ENCODE measurements around the gene CDKAL1. TPM values are rescaled to one million over a fixed set of nuclear protein-coding genes. Genes with fewer than 3 reads are reported as not detected.

Gene CDKAL1
- total RNA-seq, 1 experiment from 2014 or later: 20.6 TPM

GRCh38 chr6:20642441-20642840, 108.2 kb downstream of the CDKAL1 start:
- no peaks in the 10 kb centered on the region for H3K27me3 Mint-ChIP-seq (ENCODE audit: low read depth)
- H3K4me3 Mint-ChIP-seq: no peak overlapping the region
- ChIA-PET CTCF (no interaction called here), POLR2A (no interaction called here)
- peaks cover 21% of the 10 kb centered on the region for H3K4me1 Mint-ChIP-seq
- H3K36me3 Mint-ChIP-seq: no peaks in the 10 kb centered on the region
- H3K9me3 Mint-ChIP-seq: no peaks in the 10 kb centered on the region
- no peak for ATAC-seq
- TF ChIP-seq AFF4 (CRISPR knock-in tag; IDR thresholded peaks at IDR 0.05; ENCODE audit: borderline replicate concordance) (no peak), IRF1 (CRISPR knock-in tag; IDR thresholded peaks at IDR 0.05) (no peak), SP1 (CRISPR knock-in tag; conservative IDR thresholded peaks at IDR 0.05) (no peak), CREM (CRISPR knock-in tag; IDR thresholded peaks at IDR 0.05) (no peak), RORB (CRISPR knock-in tag; IDR thresholded peaks at IDR 0.05) (no peak), ZSCAN18 (CRISPR knock-in tag; IDR thresholded peaks at IDR 0.05) (no peak), MXD4 (CRISPR knock-in tag; IDR thresholded peaks at IDR 0.05; ENCODE audit: borderline replicate concordance) (no peak), EMX1 (CRISPR knock-in tag; IDR thresholded peaks at IDR 0.05) (no peak), ZNF263 (CRISPR knock-in tag; IDR thresholded peaks at IDR 0.05; ENCODE audit: low read depth) (no peak), TP53 (CRISPR knock-in tag; IDR thresholded peaks at IDR 0.05) (no peak), CTCF (IDR thresholded peaks at IDR 0.05) (no peak), USF1 (CRISPR knock-in tag; IDR thresholded peaks at IDR 0.05) (no peak), ZNF396 (CRISPR knock-in tag; IDR thresholded peaks at IDR 0.05; ENCODE audit: borderline replicate concordance) (no peak), TEAD1 (CRISPR knock-in tag; IDR thresholded peaks at IDR 0.05) (no peak)
- TF ChIP-seq, protein P1, sequence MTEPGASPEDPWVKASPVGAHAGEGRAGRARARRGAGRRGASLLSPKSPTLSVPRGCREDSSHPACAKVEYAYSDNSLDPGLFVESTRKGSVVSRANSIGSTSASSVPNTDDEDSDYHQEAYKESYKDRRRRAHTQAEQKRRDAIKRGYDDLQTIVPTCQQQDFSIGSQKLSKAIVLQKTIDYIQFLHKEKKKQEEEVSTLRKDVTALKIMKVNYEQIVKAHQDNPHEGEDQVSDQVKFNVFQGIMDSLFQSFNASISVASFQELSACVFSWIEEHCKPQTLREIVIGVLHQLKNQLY (CRISPR knock-in tag; IDR thresholded peaks at IDR 0.05): no peak
- TF ChIP-seq, protein P2, sequence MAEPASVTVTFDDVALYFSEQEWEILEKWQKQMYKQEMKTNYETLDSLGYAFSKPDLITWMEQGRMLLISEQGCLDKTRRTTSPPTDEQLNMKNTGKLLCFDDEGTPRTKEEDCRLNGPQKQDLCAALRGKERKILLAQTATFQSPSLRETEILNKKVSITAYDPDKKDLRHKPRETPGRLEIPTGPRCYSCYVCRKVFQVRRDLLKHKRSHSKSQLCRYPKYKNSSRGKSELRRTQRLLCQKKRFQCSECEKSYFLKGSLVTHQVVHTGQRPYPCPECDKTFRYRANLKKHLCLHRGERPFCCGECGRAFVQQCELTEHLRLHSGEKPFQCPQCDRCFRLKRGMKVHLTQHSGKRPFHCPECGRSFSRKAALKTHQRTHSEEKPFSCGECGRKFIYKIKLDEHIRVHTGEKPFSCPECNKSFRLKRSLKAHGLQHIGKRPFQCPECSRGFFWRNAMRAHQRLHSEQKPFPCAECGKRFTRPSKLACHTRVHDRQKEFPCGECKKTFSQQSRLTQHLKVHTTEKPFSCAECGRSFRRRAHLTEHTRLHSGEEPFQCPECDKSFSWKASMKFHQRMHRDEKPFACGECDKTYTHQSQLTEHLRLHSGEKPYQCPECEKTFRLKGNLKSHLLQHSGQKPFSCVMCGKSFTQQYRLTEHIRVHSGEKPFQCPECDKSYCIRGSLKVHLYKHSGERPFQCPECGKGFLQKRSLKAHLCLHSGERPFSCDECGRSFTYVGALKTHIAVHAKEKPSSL (CRISPR knock-in tag; conservative IDR thresholded peaks at IDR 0.05): no peak
- TF ChIP-seq, protein P3, sequence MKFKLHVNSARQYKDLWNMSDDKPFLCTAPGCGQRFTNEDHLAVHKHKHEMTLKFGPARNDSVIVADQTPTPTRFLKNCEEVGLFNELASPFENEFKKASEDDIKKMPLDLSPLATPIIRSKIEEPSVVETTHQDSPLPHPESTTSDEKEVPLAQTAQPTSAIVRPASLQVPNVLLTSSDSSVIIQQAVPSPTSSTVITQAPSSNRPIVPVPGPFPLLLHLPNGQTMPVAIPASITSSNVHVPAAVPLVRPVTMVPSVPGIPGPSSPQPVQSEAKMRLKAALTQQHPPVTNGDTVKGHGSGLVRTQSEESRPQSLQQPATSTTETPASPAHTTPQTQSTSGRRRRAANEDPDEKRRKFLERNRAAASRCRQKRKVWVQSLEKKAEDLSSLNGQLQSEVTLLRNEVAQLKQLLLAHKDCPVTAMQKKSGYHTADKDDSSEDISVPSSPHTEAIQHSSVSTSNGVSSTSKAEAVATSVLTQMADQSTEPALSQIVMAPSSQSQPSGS (CRISPR knock-in tag; IDR thresholded peaks at IDR 0.05; ENCODE audit: borderline replicate concordance, low read depth): no peak
- no peak for DNase-seq (ENCODE audit: low spot score)
- no peak overlapping the region for H3K27ac Mint-ChIP-seq
